Measurements from ENCODE around the gene RTN1.

GRCh38 chr14:59634617-59635016 is 236.0 kb downstream of the RTN1 start:
- TF ChIP-seq CTCF (IDR thresholded peaks at IDR 0.05) (no peak), ZSCAN18 (CRISPR knock-in tag; IDR thresholded peaks at IDR 0.05) (no peak)

Measured in WTC11 (cell line).